ENCODE data around the gene SFTPD. TPM values are rescaled to one million over a fixed set of nuclear protein-coding genes. Genes with fewer than 3 reads are reported as not detected.

The SFTPD gene
- total and polyA plus RNA-seq, 2 of the 13 experiments (the other 11 are each of a cell fraction or from before 2014, with no cell fraction given), result not detected

DNA sequence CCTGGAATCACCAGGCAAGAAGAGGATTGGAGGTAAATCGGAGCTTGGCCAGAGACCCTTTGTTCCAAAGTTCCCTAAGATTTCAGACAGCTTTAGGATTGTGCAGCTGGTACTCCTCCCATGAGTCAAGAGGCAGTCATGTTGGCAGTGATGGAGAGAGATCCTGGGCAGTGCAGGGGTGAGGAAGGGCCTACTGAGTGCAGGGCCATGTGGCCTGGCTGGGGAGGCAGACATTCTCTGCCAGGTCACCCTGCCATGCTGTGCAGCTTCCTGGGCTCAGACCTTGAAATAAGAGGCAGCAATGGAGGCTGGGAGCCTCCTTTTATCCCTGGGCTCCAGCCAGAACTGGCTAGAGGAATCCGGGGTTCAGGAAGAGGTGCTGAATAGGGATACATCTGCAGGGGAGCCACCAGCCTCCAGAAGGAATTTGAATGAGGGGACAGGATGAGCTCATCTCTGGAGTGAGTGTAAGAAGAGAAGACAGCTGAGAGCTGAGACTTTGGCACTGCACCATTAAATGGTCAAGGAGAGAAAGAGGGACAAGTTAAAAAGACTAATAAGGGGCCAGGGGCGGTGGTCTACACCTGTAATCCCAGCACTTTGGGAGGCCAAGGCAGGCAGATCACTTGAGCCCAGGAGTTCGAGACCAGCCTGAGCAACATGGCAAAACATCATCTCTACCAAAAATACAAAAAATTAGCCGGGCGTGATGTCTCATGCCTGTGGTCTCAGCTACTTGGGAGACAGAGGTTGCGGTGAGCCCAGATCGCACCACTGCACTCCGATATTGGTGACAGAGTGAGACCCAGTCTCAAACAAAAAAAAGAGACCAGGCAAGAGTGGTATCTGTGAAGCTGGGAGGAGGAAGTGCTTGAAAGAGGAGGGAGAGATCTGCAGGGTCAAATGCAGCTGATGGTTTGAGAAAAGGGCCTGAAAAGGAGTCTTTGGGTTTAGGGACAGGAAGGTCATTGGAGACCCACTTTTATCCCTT lies 12.0 kb downstream of the SFTPD start:
- 23% methylated on average over 9 of the region's 9 CpGs for WGBS (ENCODE audit: low lambda C conversion rate)
- no peaks in the 10 kb centered on the region for H3K9me3 ChIP-seq (ENCODE audit: low read length)
- no peak for TF ChIP-seq MEF2D (CRISPR knock-in tag; IDR thresholded peaks at IDR 0.05)
- TF ChIP-seq ZNF598 (CRISPR knock-in tag; IDR thresholded peaks at IDR 0.05; ENCODE audit: borderline replicate concordance), result no peak
- TF ChIP-seq, protein P1, sequence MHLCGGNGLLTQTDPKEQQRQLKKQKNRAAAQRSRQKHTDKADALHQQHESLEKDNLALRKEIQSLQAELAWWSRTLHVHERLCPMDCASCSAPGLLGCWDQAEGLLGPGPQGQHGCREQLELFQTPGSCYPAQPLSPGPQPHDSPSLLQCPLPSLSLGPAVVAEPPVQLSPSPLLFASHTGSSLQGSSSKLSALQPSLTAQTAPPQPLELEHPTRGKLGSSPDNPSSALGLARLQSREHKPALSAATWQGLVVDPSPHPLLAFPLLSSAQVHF (CRISPR knock-in tag; IDR thresholded peaks at IDR 0.05), result no peak
- no peak for TF ChIP-seq CAMTA2 (CRISPR knock-in tag; IDR thresholded peaks at IDR 0.05; ENCODE audit: borderline replicate concordance)
- TF ChIP-seq CREB1 (IDR thresholded peaks at IDR 0.05), result no peak
- TF ChIP-seq CREB1 (CRISPR knock-in tag; IDR thresholded peaks at IDR 0.05), result no peak
- TF ChIP-seq, protein P2, sequence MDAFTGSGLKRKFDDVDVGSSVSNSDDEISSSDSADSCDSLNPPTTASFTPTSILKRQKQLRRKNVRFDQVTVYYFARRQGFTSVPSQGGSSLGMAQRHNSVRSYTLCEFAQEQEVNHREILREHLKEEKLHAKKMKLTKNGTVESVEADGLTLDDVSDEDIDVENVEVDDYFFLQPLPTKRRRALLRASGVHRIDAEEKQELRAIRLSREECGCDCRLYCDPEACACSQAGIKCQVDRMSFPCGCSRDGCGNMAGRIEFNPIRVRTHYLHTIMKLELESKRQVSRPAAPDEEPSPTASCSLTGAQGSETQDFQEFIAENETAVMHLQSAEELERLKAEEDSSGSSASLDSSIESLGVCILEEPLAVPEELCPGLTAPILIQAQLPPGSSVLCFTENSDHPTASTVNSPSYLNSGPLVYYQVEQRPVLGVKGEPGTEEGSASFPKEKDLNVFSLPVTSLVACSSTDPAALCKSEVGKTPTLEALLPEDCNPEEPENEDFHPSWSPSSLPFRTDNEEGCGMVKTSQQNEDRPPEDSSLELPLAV (CRISPR knock-in tag; conservative IDR thresholded peaks at IDR 0.05; ENCODE audit: low read depth), result no peak
- TF ChIP-seq, protein P3, sequence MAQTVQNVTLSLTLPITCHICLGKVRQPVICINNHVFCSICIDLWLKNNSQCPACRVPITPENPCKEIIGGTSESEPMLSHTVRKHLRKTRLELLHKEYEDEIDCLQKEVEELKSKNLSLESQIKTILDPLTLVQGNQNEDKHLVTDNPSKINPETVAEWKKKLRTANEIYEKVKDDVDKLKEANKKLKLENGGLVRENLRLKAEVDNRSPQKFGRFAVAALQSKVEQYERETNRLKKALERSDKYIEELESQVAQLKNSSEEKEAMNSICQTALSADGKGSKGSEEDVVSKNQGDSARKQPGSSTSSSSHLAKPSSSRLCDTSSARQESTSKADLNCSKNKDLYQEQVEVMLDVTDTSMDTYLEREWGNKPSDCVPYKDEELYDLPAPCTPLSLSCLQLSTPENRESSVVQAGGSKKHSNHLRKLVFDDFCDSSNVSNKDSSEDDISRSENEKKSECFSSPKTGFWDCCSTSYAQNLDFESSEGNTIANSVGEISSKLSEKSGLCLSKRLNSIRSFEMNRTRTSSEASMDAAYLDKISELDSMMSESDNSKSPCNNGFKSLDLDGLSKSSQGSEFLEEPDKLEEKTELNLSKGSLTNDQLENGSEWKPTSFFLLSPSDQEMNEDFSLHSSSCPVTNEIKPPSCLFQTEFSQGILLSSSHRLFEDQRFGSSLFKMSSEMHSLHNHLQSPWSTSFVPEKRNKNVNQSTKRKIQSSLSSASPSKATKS (CRISPR knock-in tag; IDR thresholded peaks at IDR 0.05), result no peak
- TF ChIP-seq, protein P4, sequence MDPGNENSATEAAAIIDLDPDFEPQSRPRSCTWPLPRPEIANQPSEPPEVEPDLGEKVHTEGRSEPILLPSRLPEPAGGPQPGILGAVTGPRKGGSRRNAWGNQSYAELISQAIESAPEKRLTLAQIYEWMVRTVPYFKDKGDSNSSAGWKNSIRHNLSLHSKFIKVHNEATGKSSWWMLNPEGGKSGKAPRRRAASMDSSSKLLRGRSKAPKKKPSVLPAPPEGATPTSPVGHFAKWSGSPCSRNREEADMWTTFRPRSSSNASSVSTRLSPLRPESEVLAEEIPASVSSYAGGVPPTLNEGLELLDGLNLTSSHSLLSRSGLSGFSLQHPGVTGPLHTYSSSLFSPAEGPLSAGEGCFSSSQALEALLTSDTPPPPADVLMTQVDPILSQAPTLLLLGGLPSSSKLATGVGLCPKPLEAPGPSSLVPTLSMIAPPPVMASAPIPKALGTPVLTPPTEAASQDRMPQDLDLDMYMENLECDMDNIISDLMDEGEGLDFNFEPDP (CRISPR knock-in tag; conservative IDR thresholded peaks at IDR 0.05), result no peak
- TF ChIP-seq ZNF274 (CRISPR knock-in tag; IDR thresholded peaks at IDR 0.05), result no peak
- no peak for TF ChIP-seq FOXA1 (IDR thresholded peaks at IDR 0.05)
- TF ChIP-seq FOXA1 (CRISPR knock-in tag; IDR thresholded peaks at IDR 0.05), result no peak
- no peak for TF ChIP-seq ZNF766 (CRISPR knock-in tag; IDR thresholded peaks at IDR 0.05; ENCODE audit: borderline replicate concordance)
- no peak for TF ChIP-seq SIN3B (IDR thresholded peaks at IDR 0.05; ENCODE audit: low read length)
- no peak for TF ChIP-seq NONO (IDR thresholded peaks at IDR 0.05)
- TF ChIP-seq NONO (CRISPR knock-in tag; conservative IDR thresholded peaks at IDR 0.05), result no peak
- TF ChIP-seq TGIF2 (CRISPR knock-in tag; IDR thresholded peaks at IDR 0.05), result no peak
- TF ChIP-seq MED8 (CRISPR knock-in tag; IDR thresholded peaks at IDR 0.05; ENCODE audit: insufficient replicate concordance), result no peak
- no peak overlapping the region for H3K4me3 ChIP-seq (replicated peaks in 1 of 3; ENCODE audit: insufficient read depth in 1 of 3, low read depth in 2 of 3, low read length in 3 of 3)
- no peak for FAIRE-seq
- no peaks in the 10 kb centered on the region for H3K36me3 ChIP-seq (replicated peaks in 1 of 2; ENCODE audit: control insufficient read depth in 1 of 2, insufficient read depth in 2 of 2, low read length in 2 of 2)
- H3K79me2 ChIP-seq (ENCODE audit: insufficient read depth, low read length), result no peaks in the 10 kb centered on the region
- H3K27ac ChIP-seq (ENCODE audit: extremely low read length, insufficient read depth, low read length), result no peak overlapping the region
- H4K20me1 ChIP-seq (ENCODE audit: insufficient read depth, low read length), result no peaks in the 10 kb centered on the region
- ATAC-seq, result no peak
- peaks cover 15% of the 10 kb centered on the region for H3K4me1 ChIP-seq (ENCODE audit: insufficient read depth, low read length)
- ChIA-PET CTCF (ENCODE audit: low intra/inter-chr PET ratio, low total read pairs) (no interaction called here), POLR2A (no interaction called here)
- intact Hi-C loops (cut with micrococcal nuclease; ENCODE audit: unreplicated experiment), result no loop called here
- no peak overlapping the region for H2AFZ ChIP-seq (ENCODE audit: low read length)
- DNase-seq (ENCODE audit: low spot score), result no peak
- peaks cover 0 to 32% of the 10 kb centered on the region in 2 experiments; a peak in 3 of 5 replicates for H3K27me3 ChIP-seq (ENCODE audit: control insufficient read depth in 1 of 2, insufficient read depth in 2 of 2, low read length in 2 of 2)
- BruUV-seq (replicated peaks), result no TSS peak
- H3K9ac ChIP-seq (ENCODE audit: insufficient read depth, low read depth, low read length), result no peak overlapping the region
- in situ Hi-C loops (cut with HindIII; ENCODE audit: extremely low pct_ligation_motif_present, low pct_unique_long_range_greater_than_20kb), result loop anchor here (25.0 kb wide), 1 partner anchor 375 kb away; the partner anchor contains the start of gene SFTPA2
- H3K4me2 ChIP-seq (ENCODE audit: low read depth, low read length), result no peak overlapping the region
